K562 (cell line): ENCODE measurements around the gene GNAI3. TPM values are rescaled to one million over a fixed set of nuclear protein-coding genes. Genes with fewer than 3 reads are reported as not detected.

Source experiments
- ATF1 ChIP-seq, 2 experiments: fragments of 450-650 bp in 1 of 2; IDR thresholded peaks; 2 replicates each; pipeline ENCODE4 v1.6.1; 2016; ENCODE audit warnings: missing compliant biosample characterization in 1 of 2, missing genetic modification characterization in 1 of 2
- CHD1 ChIP-seq: fragments of 200-600 bp; sonication (generic); IDR thresholded peaks from one replicate; pipeline ENCODE4 v1.6.1; 2012; ENCODE audit warnings: mild to moderate bottlenecking, moderate library complexity, low read length, inconsistent platforms
- ELF1 ChIP-seq: fragments of 200-800 bp; sonication (Bioruptor generic); IDR thresholded peaks from 2 replicates; pipeline ENCODE4 v1.6.1; 2016; ENCODE audit warnings: missing genetic modification characterization, missing compliant biosample characterization
- ETV1 ChIP-seq: fragments of 450-650 bp; conservative IDR thresholded peaks from 2 replicates; pipeline ENCODE4 v1.6.1; 2016; ENCODE audit warnings: missing genetic modification characterization, control low read depth, low read depth, missing compliant biosample characterization
- GATAD2B ChIP-seq: fragments of 450-650 bp; IDR thresholded peaks from 2 replicates; pipeline ENCODE4 v1.6.1; 2017; ENCODE audit warnings: mild to moderate bottlenecking, borderline replicate concordance
- HCFC1 ChIP-seq: IDR thresholded peaks from 2 replicates; pipeline ENCODE4 v1.6.1; 2012; ENCODE audit warnings: low read depth, low read length, improper control_type of control experiment
- HSF4 ChIP-seq: fragments of 250-450 bp; sonication (Bioruptor Pico); IDR thresholded peaks from 2 replicates; pipeline ENCODE4 v2.1.2; 2022; ENCODE audit warnings: mild to moderate bottlenecking, moderate library complexity, borderline replicate concordance
- JUND ChIP-seq, 2 experiments: IDR thresholded peaks; 2 replicates in 1 of 2; 3 replicates in 1 of 2; pipeline ENCODE4 v1.6.1; 2011; ENCODE audit warnings: borderline replicate concordance in 2 of 2, low read depth in 2 of 2, low read length in 2 of 2, improper control_type of control experiment in 1 of 2, missing biosample characterization in 1 of 2, missing genetic modification characterization in 1 of 2, missing genetic modification reagents in 1 of 2
- KLF1 ChIP-seq: fragments of 450-650 bp; IDR thresholded peaks from 2 replicates; pipeline ENCODE4 v1.6.1; 2016; ENCODE audit warnings: missing genetic modification characterization, missing compliant biosample characterization
- KLF6 ChIP-seq: fragments of 250-450 bp; sonication (Bioruptor Pico); IDR thresholded peaks from 2 replicates; pipeline ENCODE4 v1.4.0; 2020; ENCODE audit warnings: mild to moderate bottlenecking, moderate library complexity, borderline replicate concordance
- RCOR1 ChIP-seq, 2 experiments: IDR thresholded peaks; 2 replicates each; pipeline ENCODE4 v1.6.1; 2012; ENCODE audit warnings: low read depth in 2 of 2, low read length in 2 of 2, borderline replicate concordance in 1 of 2, improper control_type of control experiment in 1 of 2
- REST ChIP-seq, 2 experiments: fragments of 450-650 bp; formaldehyde crosslinking in 1 of 2; IDR thresholded peaks; 2 replicates each; pipeline versions ENCODE4 v1.4.0 to v1.6.1; 2014 to 2020; ENCODE audit warnings: mild to moderate bottlenecking in 2 of 2, borderline replicate concordance in 1 of 2, low read depth in 1 of 2
- TRIM28 ChIP-seq: fragments of 450-650 bp; IDR thresholded peaks from 2 replicates; pipeline ENCODE4 v1.6.1; 2017
- ZNF518B ChIP-seq: fragments of 250-450 bp; sonication (Bioruptor Pico); IDR thresholded peaks from 2 replicates; pipeline ENCODE4 v1.5.0; 2021; ENCODE audit warnings: mild to moderate bottlenecking, moderate library complexity
- polyA plus RNA-seq, 8 experiments: library from polyadenylated mRNA; depleted of rRNA in 4 of 8; stranded (reverse) in 5 of 8; unstranded in 3 of 8; fragments of >200 nt; fragmentation: Nextera tagmentation in 2 of 8; fragmentation: Illumina TruSeq in 1 of 8; extraction: Ambion mirVana in 2 of 8; extraction: Trizol in 1 of 8; gene quantifications; 2 replicates each; pipeline versions ENCODE4 v1.2.1 to v1.2.3, GENCODE V29; 2011 to 2014; ENCODE audit warnings: inconsistent platforms in 1 of 8, missing spikeins in 1 of 8
- total RNA-seq, 7 experiments: library from RNA; depleted of rRNA in 6 of 7; stranded (reverse); fragments of >200 nt in 6 of 7; fragmentation: Illumina TruSeq in 2 of 7; extraction: Trizol in 2 of 7; gene quantifications; 2 replicates each; pipeline versions ENCODE4 v1.2.1 to v1.2.3, GENCODE V29; 2011 to 2021; ENCODE audit warnings: low replicate concordance in 1 of 7

Gene GNAI3
- total and polyA plus RNA-seq, 9 of the 15 experiments (the other 6 are each of a cell fraction or from before 2014, with no cell fraction given) = 6.3 to 13.2 (median 8.9) TPM

- TF ChIP-seq HCFC1 = peak; percentile 59; the same call in 1 of the 2 replicates
- 0 out of 2 replicates have a peak, but pooled peaks have one; percentile 31 for TF ChIP-seq TRIM28
- peak; percentile 57; the same call in 1 of the 2 replicates for TF ChIP-seq JUND (IDR thresholded peaks at IDR 0.05; ENCODE audit: borderline replicate concordance, low read depth, low read length)
- peak; percentile 51; the same call in 2 of the 3 replicates for TF ChIP-seq JUND (tag; IDR thresholded peaks at IDR 0.05; ENCODE audit: borderline replicate concordance, low read depth, low read length)
- no peak for TF ChIP-seq KLF1 (tag)
- TF ChIP-seq ETV1 (tag) = peak; percentile 37; the same call in 1 of the 2 replicates
- no peak for TF ChIP-seq HSF4 (CRISPR knock-in tag)
- peak; percentile 56 for TF ChIP-seq CHD1
- peak in 1 of 2 experiments; percentile 70; a peak in 1 of 4 replicates for TF ChIP-seq RCOR1 (IDR thresholded peaks at IDR 0.05; ENCODE audit: borderline replicate concordance in 1 of 2, low read depth in 2 of 2, low read length in 2 of 2)
- TF ChIP-seq KLF6 (CRISPR knock-in tag) = peak; percentile 45; the same call in 1 of the 2 replicates
- no peak for TF ChIP-seq ELF1 (tag)
- TF ChIP-seq GATAD2B = peak; percentile 53; the same call in 1 of the 2 replicates
- peak; percentile 92; the same call in 1 of the 2 replicates for TF ChIP-seq REST (IDR thresholded peaks at IDR 0.05; ENCODE audit: borderline replicate concordance)
- no peak for TF ChIP-seq REST (CRISPR knock-in tag; IDR thresholded peaks at IDR 0.05; ENCODE audit: low read depth)
- no peak for TF ChIP-seq ATF1 (CRISPR knock-in tag; IDR thresholded peaks at IDR 0.05)
- TF ChIP-seq ATF1 (tag; IDR thresholded peaks at IDR 0.05) = peak; percentile 55
- no peak; the same call in 1 of the 2 replicates for TF ChIP-seq ZNF518B (CRISPR knock-in tag)
Measured at GRCh38 chr1:109546311-109547109, 1.9 kb upstream of the GNAI3 start (continued).
